T47D (cell line): ENCODE measurements around the gene CAP2.
A peak's percentile ranks its signal among the peaks of the same experiment; 100 is the strongest.
"Not testable (repeated sequence)": the region's sequence is repeated elsewhere in the genome, so short reads cannot be mapped to it uniquely, and the experiment has no call there.

ENCODE experiments used
- DNase-seq, 2 experiments: peaks; one replicate each; pipeline versions ENCODE4 v3.0.0 to v3.0.0-alpha.2; 2011 to 2012; ENCODE audit warnings: low read depth in 1 of 2, low spot score in 1 of 2
- JUND ChIP-seq: IDR thresholded peaks from 2 replicates; pipeline ENCODE4 v1.6.1; 2012; ENCODE audit warnings: low read depth
- in situ Hi-C: cut with HindIII; loops from 2 replicates; pipeline ENCODE4 v1.10.0; 2016; ENCODE audit warnings: low sequenced_read_pairs, low pct_unique_long_range_greater_than_20kb

CAP2 gene

GRCh38 chr6:17408081-17408480, 14.7 kb downstream of the CAP2 start:
- no peak for TF ChIP-seq JUND
- no peak for DNase-seq
- in situ Hi-C loops: no loop called here

- in situ Hi-C loops: no loop called here
- TF ChIP-seq JUND: no peak
- DNase-seq: no peak
Observed at GRCh38 chr6:17410281-17410680, 16.9 kb downstream of the CAP2 start.

- DNase-seq: no peak
- TF ChIP-seq JUND: no peak
- in situ Hi-C loops: no loop called here
Observed at GRCh38 chr6:17413313-17413750, 19.9 kb downstream of the CAP2 start.

- in situ Hi-C loops, DNase-seq: not testable (repeated sequence)
Observed at GRCh38 chr6:17414395-17414794, 21.0 kb downstream of the CAP2 start.

- in situ Hi-C loops: no loop called here
- no peak for DNase-seq
- no peak for TF ChIP-seq JUND
Observed at GRCh38 chr6:17415321-17415720, 21.9 kb downstream of the CAP2 start.

- in situ Hi-C loops: no loop called here
- no peak for TF ChIP-seq JUND
- DNase-seq: no peak
Observed at GRCh38 chr6:17416806-17417205, 23.4 kb downstream of the CAP2 start.

- TF ChIP-seq JUND: no peak
- DNase-seq: peak in 1 of 2 experiments; percentile 93
- in situ Hi-C loops: no loop called here
Observed at GRCh38 chr6:17417817-17418216, 24.4 kb downstream of the CAP2 start.

- no peak for DNase-seq
- in situ Hi-C loops: no loop called here
- TF ChIP-seq JUND: no peak
Observed at GRCh38 chr6:17418281-17419188, 25.1 kb downstream of the CAP2 start.

- in situ Hi-C loops: no loop called here
- no peak for DNase-seq
- TF ChIP-seq JUND: no peak
Observed at GRCh38 chr6:17419189-17419575, 25.8 kb downstream of the CAP2 start.

- TF ChIP-seq JUND: no peak
- DNase-seq: no peak
- in situ Hi-C loops: no loop called here
Observed at GRCh38 chr6:17420368-17420767, 27.0 kb downstream of the CAP2 start.

GRCh38 chr6:17421406-17421805, 28.0 kb downstream of the CAP2 start:
- no peak for TF ChIP-seq JUND
- in situ Hi-C loops: no loop called here
- no peak for DNase-seq

GRCh38 chr6:17423026-17423425, 29.6 kb downstream of the CAP2 start:
- TF ChIP-seq JUND: no peak
- no peak for DNase-seq
- in situ Hi-C loops: no loop called here

GRCh38 chr6:17427062-17427461, 33.7 kb downstream of the CAP2 start:
- DNase-seq: no peak
- in situ Hi-C loops: no loop called here
- no peak for TF ChIP-seq JUND

- in situ Hi-C loops: no loop called here
- no peak for TF ChIP-seq JUND
- DNase-seq: no peak
Observed at GRCh38 chr6:17427617-17428016, 34.2 kb downstream of the CAP2 start.

GRCh38 chr6:17428595-17429120, 35.3 kb downstream of the CAP2 start:
- DNase-seq, in situ Hi-C loops: not testable (repeated sequence)
